Measurements from ENCODE around the gene TMEM178B. TPM values are rescaled to one million over a fixed set of nuclear protein-coding genes. Genes with fewer than 3 reads are reported as not detected.

TMEM178B gene
- total RNA-seq, 1 experiment from 2014 or later, result not detected

DNA sequence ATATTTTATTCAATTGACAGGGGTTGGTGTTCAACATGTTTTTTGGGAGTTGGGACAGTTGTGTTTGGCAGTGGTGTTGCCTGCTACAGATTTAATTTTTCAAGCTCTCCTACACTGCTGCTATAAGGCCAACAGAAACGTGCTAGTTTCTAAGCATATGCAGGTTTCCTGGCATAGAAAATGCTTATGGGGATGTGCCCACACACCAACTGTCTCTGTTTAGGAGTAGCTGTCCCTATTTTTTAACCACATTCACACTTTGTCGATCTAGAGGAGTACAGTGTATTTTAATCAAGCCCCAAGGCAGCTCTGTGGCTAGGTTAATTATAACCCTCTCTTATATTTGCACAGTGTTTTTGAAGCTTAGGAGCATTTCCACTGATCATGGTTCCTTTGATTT lies 28.6 kb downstream of the TMEM178B start:
- intact Hi-C loops (cut with micrococcal nuclease; ENCODE audit: unreplicated experiment), result no loop called here
- DNase-seq, result no peak
- Histone ChIP-seq H4K20me1 (ENCODE audit: insufficient read depth) (no peaks in the 10 kb centered on the region), H3K4me3 (no peak overlapping the region), H3K27me3 (ENCODE audit: insufficient read depth, low read depth) (peaks cover 64% of the 10 kb centered on the region), H3K27ac (no peak overlapping the region), H3K4me2 (no peak overlapping the region), H3K79me2 (ENCODE audit: low read depth) (no peaks in the 10 kb centered on the region), H3K9me3 (ENCODE audit: insufficient read depth, low read depth) (no peaks in the 10 kb centered on the region), H3K36me3 (ENCODE audit: low read depth) (no peaks in the 10 kb centered on the region), H3K4me1 (replicated peaks; ENCODE audit: insufficient read depth) (no peaks in the 10 kb centered on the region), H3F3A (ENCODE audit: insufficient read depth, low read depth) (no peaks in the 10 kb centered on the region), H3K9me2 (ENCODE audit: insufficient read depth) (no peaks in the 10 kb centered on the region), H2AFZ (no peak overlapping the region)
- no peak for TF ChIP-seq EZH2 (IDR thresholded peaks at IDR 0.05; ENCODE audit: low read depth)
- TF ChIP-seq, protein P1, sequence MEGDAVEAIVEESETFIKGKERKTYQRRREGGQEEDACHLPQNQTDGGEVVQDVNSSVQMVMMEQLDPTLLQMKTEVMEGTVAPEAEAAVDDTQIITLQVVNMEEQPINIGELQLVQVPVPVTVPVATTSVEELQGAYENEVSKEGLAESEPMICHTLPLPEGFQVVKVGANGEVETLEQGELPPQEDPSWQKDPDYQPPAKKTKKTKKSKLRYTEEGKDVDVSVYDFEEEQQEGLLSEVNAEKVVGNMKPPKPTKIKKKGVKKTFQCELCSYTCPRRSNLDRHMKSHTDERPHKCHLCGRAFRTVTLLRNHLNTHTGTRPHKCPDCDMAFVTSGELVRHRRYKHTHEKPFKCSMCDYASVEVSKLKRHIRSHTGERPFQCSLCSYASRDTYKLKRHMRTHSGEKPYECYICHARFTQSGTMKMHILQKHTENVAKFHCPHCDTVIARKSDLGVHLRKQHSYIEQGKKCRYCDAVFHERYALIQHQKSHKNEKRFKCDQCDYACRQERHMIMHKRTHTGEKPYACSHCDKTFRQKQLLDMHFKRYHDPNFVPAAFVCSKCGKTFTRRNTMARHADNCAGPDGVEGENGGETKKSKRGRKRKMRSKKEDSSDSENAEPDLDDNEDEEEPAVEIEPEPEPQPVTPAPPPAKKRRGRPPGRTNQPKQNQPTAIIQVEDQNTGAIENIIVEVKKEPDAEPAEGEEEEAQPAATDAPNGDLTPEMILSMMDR (conservative IDR thresholded peaks at IDR 0.05), result no peak
- BruUV-seq (replicated peaks), result no TSS peak
- ChIA-PET CTCF (no interaction called here), POLR2A (ENCODE audit: unreplicated experiment) (no interaction called here)

GRCh38 chr7:141103847-141104429 lies 30.1 kb downstream of the TMEM178B start:
- no peak for DNase-seq
- peaks cover 70% of the 10 kb centered on the region for H3K27me3 ChIP-seq (ENCODE audit: insufficient read depth, low read depth)
- H3K27ac ChIP-seq, result no peak overlapping the region
- H3F3A ChIP-seq (ENCODE audit: insufficient read depth, low read depth), result no peaks in the 10 kb centered on the region
- no peaks in the 10 kb centered on the region for H4K20me1 ChIP-seq (ENCODE audit: insufficient read depth)
- no peak overlapping the region for H3K4me3 ChIP-seq
- no peak overlapping the region for H3K4me2 ChIP-seq
- CTCF ChIA-PET, result no interaction called here
- TF ChIP-seq EZH2 (IDR thresholded peaks at IDR 0.05; ENCODE audit: low read depth), result no peak
- TF ChIP-seq, protein P1 (conservative IDR thresholded peaks at IDR 0.05), result no peak
- intact Hi-C loops (cut with micrococcal nuclease; ENCODE audit: unreplicated experiment), result no loop called here
- no peaks in the 10 kb centered on the region for H3K4me1 ChIP-seq (replicated peaks; ENCODE audit: insufficient read depth)
- no peaks in the 10 kb centered on the region for H3K9me2 ChIP-seq (ENCODE audit: insufficient read depth)
- H2AFZ ChIP-seq, result no peak overlapping the region
- no peaks in the 10 kb centered on the region for H3K79me2 ChIP-seq (ENCODE audit: low read depth)
- H3K36me3 ChIP-seq (ENCODE audit: low read depth), result no peaks in the 10 kb centered on the region
- POLR2A ChIA-PET (ENCODE audit: unreplicated experiment), result no interaction called here
- BruUV-seq (replicated peaks), result no TSS peak
- H3K9me3 ChIP-seq (ENCODE audit: insufficient read depth, low read depth), result no peaks in the 10 kb centered on the region

DNA sequence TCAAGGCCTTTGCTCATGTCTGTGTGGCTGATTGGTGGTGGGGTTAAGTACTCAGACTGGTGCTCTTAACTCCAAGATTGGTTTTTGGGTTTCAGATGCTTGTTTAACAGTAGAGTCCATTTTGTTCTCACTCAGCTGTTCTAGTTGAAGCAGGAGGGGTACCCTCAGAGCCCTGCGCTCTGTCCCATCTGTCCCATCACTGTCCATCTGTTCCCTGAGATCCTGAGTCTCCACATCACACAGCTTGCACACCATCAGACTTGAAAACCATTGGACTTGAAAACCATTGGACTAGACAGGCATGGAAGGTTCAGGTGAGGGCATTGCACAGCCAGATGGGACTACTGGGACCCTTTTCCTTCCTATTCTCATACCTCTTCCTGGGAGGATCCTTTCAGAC lies 39.3 kb downstream of the TMEM178B start:
- no peaks in the 10 kb centered on the region for H3K4me1 ChIP-seq (replicated peaks; ENCODE audit: insufficient read depth)
- no peaks in the 10 kb centered on the region for H3F3A ChIP-seq (ENCODE audit: insufficient read depth, low read depth)
- no peaks in the 10 kb centered on the region for H3K9me3 ChIP-seq (ENCODE audit: insufficient read depth, low read depth)
- no peak for DNase-seq
- ChIA-PET CTCF (no interaction called here), POLR2A (ENCODE audit: unreplicated experiment) (no interaction called here)
- BruUV-seq (replicated peaks), result no TSS peak
- H3K79me2 ChIP-seq (ENCODE audit: low read depth), result no peaks in the 10 kb centered on the region
- no peaks in the 10 kb centered on the region; the same call in 1 of the 2 replicates for H3K27me3 ChIP-seq (ENCODE audit: insufficient read depth, low read depth)
- H3K4me2 ChIP-seq, result no peak overlapping the region
- H4K20me1 ChIP-seq (ENCODE audit: insufficient read depth), result no peaks in the 10 kb centered on the region
- H3K4me3 ChIP-seq, result no peak overlapping the region
- no peaks in the 10 kb centered on the region for H3K36me3 ChIP-seq (ENCODE audit: low read depth)
- intact Hi-C loops (cut with micrococcal nuclease; ENCODE audit: unreplicated experiment), result no loop called here
- TF ChIP-seq, protein P1 (conservative IDR thresholded peaks at IDR 0.05), result no peak
- TF ChIP-seq EZH2 (IDR thresholded peaks at IDR 0.05; ENCODE audit: low read depth), result no peak
- no peaks in the 10 kb centered on the region for H3K9me2 ChIP-seq (ENCODE audit: insufficient read depth)
- no peak overlapping the region for H3K27ac ChIP-seq
- H2AFZ ChIP-seq, result no peak overlapping the region

All from PC-9 (cell line).